Thymus (tissue), 11 donors: ENCODE data around the gene RUSF1. TPM values are rescaled to one million over a fixed set of nuclear protein-coding genes. Genes with fewer than 3 reads are reported as not detected.
A peak's percentile ranks its signal among the peaks of the same experiment; 100 is the strongest.

Source experiments
- DNase-seq, 9 donors: peaks; one replicate each; pipeline ENCODE4 v3.0.0-alpha.2; 2013; ENCODE audit warnings: low spot score in 9 of 9, low read depth in 6 of 9, missing footprints in 1 of 9
- H3K27ac ChIP-seq, 2 donors: one replicate each; pipeline ENCODE4 v1.5.1; 2013; ENCODE audit warnings: control low read depth in 1 of 2, low read depth in 1 of 2, low read length in 1 of 2, mild to moderate bottlenecking in 1 of 2, moderate library complexity in 1 of 2
- H3K27me3 ChIP-seq, 2 donors: one replicate each; pipeline ENCODE4 v1.5.1; 2013; ENCODE audit warnings: low read length in 1 of 2; ENCODE audit not compliant: control insufficient read depth in 2 of 2, insufficient read depth in 1 of 2
- H3K36me3 ChIP-seq, 2 donors: one replicate each; pipeline ENCODE4 v1.5.1; 2013; ENCODE audit warnings: low read length in 1 of 2, mild to moderate bottlenecking in 1 of 2, moderate library complexity in 1 of 2; ENCODE audit not compliant: control insufficient read depth in 2 of 2, insufficient read depth in 2 of 2
- H3K4me1 ChIP-seq, 2 donors: one replicate each; pipeline ENCODE4 v1.5.1; 2013; ENCODE audit warnings: low read length in 2 of 2; ENCODE audit not compliant: control insufficient read depth in 2 of 2, insufficient read depth in 2 of 2
- H3K4me3 ChIP-seq, 2 donors: one replicate each; pipeline ENCODE4 v1.5.1; 2013; ENCODE audit warnings: low read length in 2 of 2, control low read depth in 1 of 2, mild to moderate bottlenecking in 1 of 2
- H3K9me3 ChIP-seq, 2 donors: one replicate each; pipeline ENCODE4 v1.5.1; 2013; ENCODE audit warnings: low read length in 1 of 2, mild to moderate bottlenecking in 1 of 2; ENCODE audit not compliant: control insufficient read depth in 2 of 2, insufficient read depth in 1 of 2
- WGBS: extraction: QIAGEN DNeasy Blood & Tissue Kit; methylation state at CpG from one replicate; pipeline ENCODE4 v1.1.7; 2013; 5-methylcytosine and 5-hydroxymethylcytosine counted together
- polyA plus RNA-seq: library from polyadenylated mRNA; stranded (reverse); fragments of 200-250 nt; gene quantifications from one replicate; pipeline ENCODE4 v1.2.3, GENCODE V29; 2013
- total RNA-seq: library from RNA; stranded (reverse); fragments of 120-200 nt; gene quantifications from one replicate; pipeline ENCODE4 v1.2.4, GENCODE V29; 2013
- donor health status: healthy.

Gene RUSF1
- total and polyA plus RNA-seq, 2 donors = 20.8 to 72.9 TPM

DNA sequence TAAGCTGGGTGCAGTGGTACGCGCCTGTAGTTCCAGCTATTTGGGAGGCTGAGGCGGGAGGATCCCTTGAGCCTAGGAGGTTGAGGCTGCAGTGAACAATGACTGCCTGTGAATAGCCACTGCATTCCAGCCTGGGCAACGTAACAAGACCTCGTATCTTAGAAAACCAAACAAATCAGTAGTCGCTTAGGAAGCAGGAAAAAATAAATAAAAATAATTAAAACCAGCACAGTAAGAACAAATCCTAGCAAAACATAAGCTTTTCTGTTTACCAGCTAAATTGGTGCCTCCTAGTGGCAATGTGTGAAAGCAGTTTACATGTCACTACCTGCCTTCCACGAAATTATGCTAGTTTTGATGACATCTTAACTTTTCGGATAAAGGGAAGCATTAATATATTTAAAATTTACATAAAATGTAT, 47.6 kb downstream of the RUSF1 start:
- peak in 2 of 9 donors; percentile 42 to 69 for DNase-seq
- peaks cover 24 to 36% of the 10 kb centered on the region in 2 donors for H3K4me1 ChIP-seq
- no peaks in the 10 kb centered on the region for H3K9me3 ChIP-seq
- WGBS = 64% methylated on average over 8 of the region's 8 CpGs
- H3K36me3 ChIP-seq = peaks cover 21 to 29% of the 10 kb centered on the region in 2 donors
- H3K4me3 ChIP-seq = peak overlapping the region; percentile 37 to 79
- H3K27me3 ChIP-seq = no peaks in the 10 kb centered on the region
- H3K27ac ChIP-seq = peak overlapping the region in 1 of 2 donors; percentile 67

DNA sequence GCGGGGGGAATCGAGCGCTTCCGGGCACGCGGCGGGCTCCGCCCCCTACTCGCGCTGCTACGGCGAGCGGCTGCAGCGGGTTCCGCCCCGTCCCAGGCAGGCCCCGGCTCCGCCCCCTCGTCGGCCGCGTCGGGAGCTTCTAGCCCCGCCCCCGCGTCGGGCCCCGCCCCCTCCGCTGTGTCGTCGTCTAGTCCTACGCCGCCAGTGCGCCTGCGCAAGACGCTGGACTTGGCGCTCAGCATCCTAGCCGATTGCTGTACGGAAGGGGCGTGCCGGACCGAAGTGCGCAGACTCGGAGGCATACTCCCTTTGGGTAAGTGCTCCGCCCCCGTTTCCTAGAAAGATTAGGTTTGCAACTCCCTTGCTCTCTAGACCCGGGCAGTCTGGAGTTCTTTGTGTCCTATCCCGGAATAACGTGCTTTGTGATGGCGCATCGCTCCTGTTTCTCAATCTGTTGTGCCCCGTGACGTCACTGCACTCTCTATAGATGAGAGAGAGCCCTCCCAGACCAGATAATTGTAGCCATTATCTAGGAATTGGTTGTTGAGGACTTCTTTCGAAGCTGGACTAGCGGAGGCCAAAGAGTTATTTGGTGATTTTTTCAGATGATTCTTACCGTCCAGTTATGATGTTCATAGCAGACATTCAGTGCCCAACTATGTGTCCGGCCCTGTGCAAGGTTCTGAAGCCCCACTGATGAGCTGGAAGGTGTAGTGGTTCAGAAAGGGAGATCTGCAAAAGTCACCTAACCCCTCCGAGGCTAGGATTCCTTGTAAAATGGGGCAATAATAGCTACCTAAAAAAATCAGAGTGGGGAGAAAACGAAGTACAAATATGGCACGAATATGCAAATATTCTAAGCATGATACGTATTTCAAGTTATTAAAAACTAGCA, 48.3 kb downstream of the RUSF1 start:
- WGBS = 6% methylated on average over 61 of the region's 61 CpGs
- Histone ChIP-seq H3K36me3 (peaks cover 17 to 25% of the 10 kb centered on the region in 2 donors), H3K27ac (peak overlapping the region; percentile 100), H3K4me1 (peaks cover 24 to 36% of the 10 kb centered on the region in 2 donors), H3K9me3 (no peaks in the 10 kb centered on the region), H3K27me3 (no peaks in the 10 kb centered on the region), H3K4me3 (peak overlapping the region; percentile 79)
- DNase-seq = peak; percentile 98 to 99 (median 98)

DNA sequence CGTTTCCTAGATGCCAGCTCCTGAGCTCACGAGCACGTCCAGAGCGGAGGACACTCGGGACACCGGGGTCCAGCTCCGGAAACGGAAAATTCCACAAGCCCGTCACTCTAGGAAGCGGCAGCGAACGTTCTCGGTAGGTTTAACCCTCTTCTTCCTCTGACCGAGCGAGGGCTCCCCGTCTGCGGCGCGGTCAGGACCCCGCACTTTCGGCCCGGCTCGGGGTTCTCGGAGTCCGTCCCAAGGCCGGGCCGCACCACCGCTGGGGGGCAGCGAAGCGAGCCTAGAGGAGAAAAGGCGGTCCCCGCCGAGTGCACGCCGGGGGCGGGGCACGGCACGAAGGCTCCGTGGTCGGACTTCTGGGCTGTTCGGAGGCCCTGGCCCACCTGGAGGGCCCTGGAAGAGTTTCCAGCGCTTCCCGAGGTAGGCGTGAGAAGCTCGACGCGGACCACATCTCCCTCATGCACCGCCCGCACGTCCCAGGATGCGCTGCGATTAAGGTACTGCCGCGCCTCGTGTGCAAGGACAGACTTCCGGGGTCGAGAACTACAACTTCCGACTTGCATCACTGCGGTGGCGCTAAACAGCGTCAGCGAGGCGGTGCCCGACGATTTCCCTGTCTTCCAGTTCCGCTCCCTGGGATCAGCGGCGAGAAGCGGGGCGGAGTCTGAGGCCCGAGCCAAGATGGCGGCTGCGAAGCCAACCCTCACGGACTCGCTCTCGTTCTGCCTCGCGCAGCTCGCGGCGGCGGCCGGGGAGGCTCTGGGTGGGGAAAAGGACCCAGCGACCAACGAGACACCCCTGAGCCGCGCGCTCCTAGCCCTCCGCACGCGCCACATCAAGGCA, 49.1 kb downstream of the RUSF1 start, which contains the start of gene ARMC5:
TSS of gene ARMC5 (plus strand) at position 658 of the 843 bp plus-strand sequence. CDS start at position 682, 24 bp downstream.
- H3K27me3 ChIP-seq = no peaks in the 10 kb centered on the region
- peak; percentile 92 to 99 (median 96) for DNase-seq
- under 1% methylated on average over 91 of the region's 91 CpGs for WGBS
- peak within 1 kb of the TSS; percentile 79 for H3K4me3 ChIP-seq
- no peaks in the 10 kb centered on the region for H3K9me3 ChIP-seq
- H3K27ac ChIP-seq = peak within 1 kb of the TSS; percentile 100
- H3K36me3 ChIP-seq = peaks cover 14 to 17% of the 10 kb centered on the region in 2 donors
- peaks cover 24 to 36% of the 10 kb centered on the region in 2 donors for H3K4me1 ChIP-seq

DNA sequence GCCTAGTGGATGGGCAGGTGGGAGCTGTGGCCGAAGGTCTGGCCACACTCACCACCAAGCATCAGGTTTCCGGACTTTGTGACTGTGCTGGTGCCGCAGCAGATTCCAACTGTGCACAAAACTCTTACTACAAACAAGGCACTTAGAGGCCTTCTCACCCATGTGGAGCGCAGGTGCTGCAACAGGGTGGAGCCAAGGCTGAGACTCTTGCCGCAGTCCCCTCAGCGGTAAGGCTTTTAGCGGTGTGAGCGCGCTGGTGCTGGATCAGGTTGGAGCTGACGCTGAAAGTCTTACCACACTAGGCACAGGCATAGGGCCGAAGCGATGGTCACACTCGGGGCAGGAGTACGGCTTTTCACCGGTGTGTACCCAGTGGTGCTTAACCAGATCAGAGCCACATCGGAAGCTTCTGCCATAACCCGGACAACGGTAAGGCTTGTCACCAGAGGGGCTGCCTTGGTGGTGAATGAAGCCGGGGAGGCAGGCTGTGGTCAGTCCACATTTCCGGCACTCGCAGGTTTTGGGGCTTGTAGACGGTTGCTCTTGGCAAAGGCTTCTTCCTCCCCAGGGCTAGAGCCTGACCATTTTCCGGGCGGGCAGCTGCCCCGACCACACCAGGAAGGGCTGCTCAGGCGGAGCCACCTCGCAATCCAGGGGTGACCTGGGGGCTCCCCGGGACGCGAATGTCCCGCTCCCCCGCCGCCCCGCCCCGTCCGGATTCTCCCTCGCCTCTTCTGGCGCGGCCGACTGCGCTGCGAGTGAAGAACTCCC, 49.9 kb downstream of the RUSF1 start:
- H3K27ac ChIP-seq = peak overlapping the region; percentile 100
- no peaks in the 10 kb centered on the region for H3K9me3 ChIP-seq
- peaks cover 24 to 36% of the 10 kb centered on the region in 2 donors for H3K4me1 ChIP-seq
- H3K36me3 ChIP-seq = peaks cover 9 to 10% of the 10 kb centered on the region in 2 donors
- under 1% methylated on average over 42 of the region's 42 CpGs for WGBS
- no peaks in the 10 kb centered on the region for H3K27me3 ChIP-seq
- peak overlapping the region; percentile 79 for H3K4me3 ChIP-seq
- DNase-seq = peak in 7 of 9 donors; percentile 42 to 87 (median 68)

DNA sequence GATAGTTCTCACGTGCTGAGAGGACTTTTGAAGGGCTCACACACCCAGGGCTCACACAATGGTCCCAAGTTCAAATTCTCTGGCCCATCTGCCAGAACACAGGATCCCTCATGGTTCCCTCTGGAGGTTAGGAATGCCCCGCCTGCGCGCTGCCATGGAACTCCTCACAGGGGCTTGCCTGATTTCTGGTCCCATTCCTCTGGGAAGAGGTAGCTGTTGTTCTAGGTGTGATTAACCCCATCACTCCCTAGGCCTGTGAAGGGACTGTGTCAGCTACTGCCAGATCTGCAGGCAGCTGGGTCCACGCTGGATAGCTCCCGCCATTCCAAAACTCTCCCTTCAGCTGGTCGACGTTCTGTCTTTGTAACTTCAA, 51.2 kb downstream of the RUSF1 start:
- no peaks in the 10 kb centered on the region for H3K27me3 ChIP-seq
- peaks cover 24 to 40% of the 10 kb centered on the region in 2 donors for H3K4me1 ChIP-seq
- no peak overlapping the region for H3K27ac ChIP-seq
- no peak for DNase-seq
- no peak overlapping the region for H3K4me3 ChIP-seq
- H3K36me3 ChIP-seq = peaks cover 0 to under 1% of the 10 kb centered on the region in 2 donors
- no peaks in the 10 kb centered on the region for H3K9me3 ChIP-seq
- 80% methylated on average over 8 of the region's 8 CpGs for WGBS

DNA sequence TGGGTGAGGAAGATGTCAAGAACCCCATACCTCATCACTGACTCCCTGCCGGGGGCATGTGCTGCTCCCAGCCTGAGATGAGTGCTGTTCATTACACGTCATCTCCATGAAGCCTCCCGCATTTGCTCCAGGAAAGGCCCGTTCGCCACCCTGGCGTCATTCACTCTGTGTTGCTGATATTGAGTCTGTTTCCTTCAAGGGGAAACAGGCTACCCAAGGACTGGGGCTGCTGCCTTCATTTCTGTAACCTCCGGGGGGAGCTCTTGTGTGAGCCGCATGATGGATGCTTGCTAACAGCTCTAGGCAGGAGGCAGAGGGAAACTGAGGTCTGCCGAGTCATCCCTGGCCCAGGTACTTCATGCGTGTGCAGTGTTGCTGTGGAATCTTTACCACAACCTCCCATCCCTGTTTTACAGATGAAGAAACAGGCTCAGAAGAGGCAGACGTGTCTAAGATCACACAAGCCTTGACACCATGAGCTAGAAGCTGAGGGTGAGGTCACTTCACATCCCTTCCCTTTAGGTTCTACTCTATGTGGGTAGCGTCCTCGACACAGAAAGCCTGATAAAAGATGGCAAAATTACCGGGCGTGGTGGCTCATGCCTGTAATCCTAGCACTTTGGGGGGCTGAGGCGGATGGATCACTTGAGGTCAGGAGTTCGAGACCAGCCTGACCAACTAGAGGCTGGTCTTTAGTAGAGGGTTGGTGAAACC, 52.4 kb downstream of the RUSF1 start:
- peaks cover 24 to 40% of the 10 kb centered on the region in 2 donors for H3K4me1 ChIP-seq
- no peak overlapping the region for H3K27ac ChIP-seq
- H3K27me3 ChIP-seq = no peaks in the 10 kb centered on the region
- no peaks in the 10 kb centered on the region for H3K36me3 ChIP-seq
- H3K4me3 ChIP-seq = no peak overlapping the region
- H3K9me3 ChIP-seq = no peaks in the 10 kb centered on the region
- WGBS = 77% methylated on average over 17 of the region's 17 CpGs
- peak in 1 of 9 donors; percentile 59 for DNase-seq

DNA sequence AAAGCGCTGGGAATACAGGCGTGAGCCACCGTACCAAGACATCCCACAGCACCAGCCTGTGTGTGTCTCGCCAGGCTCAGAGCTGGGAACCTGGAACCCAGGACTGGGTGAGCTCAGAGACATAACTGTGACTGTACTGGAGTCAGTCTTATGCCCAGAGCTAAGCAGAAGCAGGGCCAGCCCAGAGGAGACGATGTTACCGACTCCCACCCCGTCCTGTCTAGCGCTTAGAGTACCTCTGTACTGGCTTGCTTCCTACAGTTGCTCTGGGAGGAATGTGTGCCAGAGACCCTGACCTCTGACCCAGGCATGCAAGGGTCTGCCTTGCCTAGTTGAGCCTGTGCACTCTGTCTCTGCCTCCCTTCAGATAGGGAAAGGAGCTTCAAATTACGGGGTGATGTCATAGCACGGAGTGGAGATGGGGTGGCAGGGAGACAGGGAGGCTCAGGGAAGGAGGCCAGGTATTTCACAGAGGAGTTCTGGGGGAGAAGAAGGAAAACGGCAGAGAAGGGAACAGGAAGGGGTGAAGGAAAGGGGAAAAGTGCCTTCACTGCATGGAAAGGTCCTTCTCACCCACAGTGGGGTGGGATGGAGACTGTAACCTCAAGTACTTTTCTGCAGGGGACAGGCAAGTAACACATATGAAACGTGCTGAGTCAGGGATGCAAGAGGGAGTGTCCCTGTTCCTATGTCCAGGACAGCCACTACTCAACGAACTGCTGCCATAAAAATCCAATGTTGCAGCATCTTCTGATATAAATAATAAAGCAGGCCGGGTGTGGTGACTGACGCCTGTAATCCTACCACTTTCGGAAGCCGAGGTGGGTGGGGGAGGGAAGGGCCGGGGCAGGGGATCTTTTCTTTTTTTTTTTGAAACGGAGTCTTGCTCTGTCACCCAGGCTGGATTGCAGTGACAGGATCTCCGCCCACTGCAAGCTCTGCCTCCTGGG, 54.7 kb downstream of the RUSF1 start:
- Histone ChIP-seq H3K36me3 (no peaks in the 10 kb centered on the region), H3K27ac (peak overlapping the region; percentile 41 to 78), H3K9me3 (no peaks in the 10 kb centered on the region), H3K4me1 (peaks cover 17 to 32% of the 10 kb centered on the region in 2 donors), H3K4me3 (no peak overlapping the region), H3K27me3 (no peaks in the 10 kb centered on the region)
- no peak for DNase-seq
- WGBS = 88% methylated on average over 20 of the region's 20 CpGs
